ENCODE measurements around the gene COPS8.

Gene COPS8

DNA sequence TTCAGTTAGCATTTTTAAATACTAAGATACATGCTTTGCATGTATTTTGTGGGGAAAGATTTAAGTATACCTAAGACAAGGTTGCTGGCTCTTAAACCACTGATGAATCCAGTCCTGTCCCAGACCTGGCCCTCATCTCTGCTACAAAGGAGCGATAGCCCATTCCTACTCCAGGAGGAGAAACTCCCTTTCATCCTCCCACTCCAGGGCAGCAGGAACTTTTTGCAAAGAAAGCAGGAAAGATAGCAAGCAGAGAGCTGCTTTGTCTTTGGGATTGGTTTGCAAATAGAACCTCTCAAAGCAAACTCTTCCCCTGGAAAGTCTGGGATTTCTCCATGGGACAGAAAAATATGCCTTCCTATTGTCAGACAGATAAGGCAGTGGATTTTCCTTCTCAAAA is 43.6 kb upstream of the COPS8 start:
- TF ChIP-seq EZH2phosphoT487 (IDR thresholded peaks at IDR 0.05; ENCODE audit: borderline replicate concordance), result no peak
- TF ChIP-seq, protein P1, sequence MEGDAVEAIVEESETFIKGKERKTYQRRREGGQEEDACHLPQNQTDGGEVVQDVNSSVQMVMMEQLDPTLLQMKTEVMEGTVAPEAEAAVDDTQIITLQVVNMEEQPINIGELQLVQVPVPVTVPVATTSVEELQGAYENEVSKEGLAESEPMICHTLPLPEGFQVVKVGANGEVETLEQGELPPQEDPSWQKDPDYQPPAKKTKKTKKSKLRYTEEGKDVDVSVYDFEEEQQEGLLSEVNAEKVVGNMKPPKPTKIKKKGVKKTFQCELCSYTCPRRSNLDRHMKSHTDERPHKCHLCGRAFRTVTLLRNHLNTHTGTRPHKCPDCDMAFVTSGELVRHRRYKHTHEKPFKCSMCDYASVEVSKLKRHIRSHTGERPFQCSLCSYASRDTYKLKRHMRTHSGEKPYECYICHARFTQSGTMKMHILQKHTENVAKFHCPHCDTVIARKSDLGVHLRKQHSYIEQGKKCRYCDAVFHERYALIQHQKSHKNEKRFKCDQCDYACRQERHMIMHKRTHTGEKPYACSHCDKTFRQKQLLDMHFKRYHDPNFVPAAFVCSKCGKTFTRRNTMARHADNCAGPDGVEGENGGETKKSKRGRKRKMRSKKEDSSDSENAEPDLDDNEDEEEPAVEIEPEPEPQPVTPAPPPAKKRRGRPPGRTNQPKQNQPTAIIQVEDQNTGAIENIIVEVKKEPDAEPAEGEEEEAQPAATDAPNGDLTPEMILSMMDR (conservative IDR thresholded peaks at IDR 0.05; ENCODE audit: low read length), result no peak
- Histone ChIP-seq H3K4me2 (ENCODE audit: low read depth, low read length, poor library complexity, severe bottlenecking) (no peak overlapping the region), H3K9me2 (replicated peaks; ENCODE audit: low read depth, low read length) (no peaks in the 10 kb centered on the region)

DNA sequence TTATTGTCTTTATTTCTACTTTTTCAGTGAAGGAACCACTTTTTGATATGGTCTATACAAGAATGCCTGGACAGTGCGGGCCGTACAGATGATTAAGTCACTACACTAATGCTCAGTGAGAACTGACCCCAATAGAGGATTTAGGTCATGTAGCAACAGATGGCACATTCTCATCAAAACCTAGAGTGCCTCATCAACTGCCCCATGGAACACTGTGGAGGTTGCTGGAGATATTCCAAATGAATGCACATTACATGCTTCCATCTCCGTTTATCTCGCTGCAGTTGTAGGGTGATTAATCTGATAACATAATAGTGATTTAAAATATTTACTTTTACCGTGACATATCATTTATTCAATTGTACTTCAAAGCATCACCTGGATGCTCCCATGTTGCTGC is 41.8 kb upstream of the COPS8 start:
- H3K9me2 ChIP-seq (replicated peaks; ENCODE audit: low read depth, low read length), result no peaks in the 10 kb centered on the region
- no peak for TF ChIP-seq EZH2phosphoT487 (IDR thresholded peaks at IDR 0.05; ENCODE audit: borderline replicate concordance)
- TF ChIP-seq, protein P1 (conservative IDR thresholded peaks at IDR 0.05; ENCODE audit: low read length), result no peak
- no peak overlapping the region for H2AFZ ChIP-seq (ENCODE audit: low read length)
- H3K9me3 ChIP-seq (ENCODE audit: insufficient read depth, low read depth, low read length), result peaks cover 6% of the 10 kb centered on the region; the same call in 1 of the 2 replicates
- H4K20me1 ChIP-seq (ENCODE audit: insufficient read depth, low read length, poor library complexity, severe bottlenecking), result no peaks in the 10 kb centered on the region
- no peaks in the 10 kb centered on the region for H3K79me2 ChIP-seq (ENCODE audit: insufficient read depth, low read length)
- H3F3A ChIP-seq (ENCODE audit: low read depth), result no peaks in the 10 kb centered on the region
- H3K27me3 ChIP-seq (ENCODE audit: insufficient read depth, low read length, poor library complexity, severe bottlenecking), result no peaks in the 10 kb centered on the region
- no peak overlapping the region for H3K4me2 ChIP-seq (ENCODE audit: low read depth, low read length, poor library complexity, severe bottlenecking)
- H3K4me3 ChIP-seq (ENCODE audit: low read length, poor library complexity, severe bottlenecking), result no peak overlapping the region
- no peaks in the 10 kb centered on the region for H3K4me1 ChIP-seq (ENCODE audit: insufficient read depth, low read length, poor library complexity, severe bottlenecking)
- no peaks in the 10 kb centered on the region for H3K36me3 ChIP-seq (ENCODE audit: insufficient read depth, low read length)
- no peak overlapping the region for H3K9ac ChIP-seq (ENCODE audit: low read depth, low read length, poor library complexity, severe bottlenecking)

More for the DNA sequence above, 43.6 kb upstream of the COPS8 start:
- H3K4me3 ChIP-seq (ENCODE audit: low read length, poor library complexity, severe bottlenecking), result no peak overlapping the region
- no peaks in the 10 kb centered on the region for H3F3A ChIP-seq (ENCODE audit: low read depth)
- no peak overlapping the region for H2AFZ ChIP-seq (ENCODE audit: low read length)
- no peaks in the 10 kb centered on the region for H3K9me3 ChIP-seq (ENCODE audit: insufficient read depth, low read depth, low read length)
- no peaks in the 10 kb centered on the region for H4K20me1 ChIP-seq (ENCODE audit: insufficient read depth, low read length, poor library complexity, severe bottlenecking)
- H3K4me1 ChIP-seq (ENCODE audit: insufficient read depth, low read length, poor library complexity, severe bottlenecking), result no peaks in the 10 kb centered on the region
- no peaks in the 10 kb centered on the region for H3K36me3 ChIP-seq (ENCODE audit: insufficient read depth, low read length)
- H3K79me2 ChIP-seq (ENCODE audit: insufficient read depth, low read length), result no peaks in the 10 kb centered on the region
- no peak overlapping the region for H3K9ac ChIP-seq (ENCODE audit: low read depth, low read length, poor library complexity, severe bottlenecking)
- no peaks in the 10 kb centered on the region for H3K27me3 ChIP-seq (ENCODE audit: insufficient read depth, low read length, poor library complexity, severe bottlenecking)

DNA sequence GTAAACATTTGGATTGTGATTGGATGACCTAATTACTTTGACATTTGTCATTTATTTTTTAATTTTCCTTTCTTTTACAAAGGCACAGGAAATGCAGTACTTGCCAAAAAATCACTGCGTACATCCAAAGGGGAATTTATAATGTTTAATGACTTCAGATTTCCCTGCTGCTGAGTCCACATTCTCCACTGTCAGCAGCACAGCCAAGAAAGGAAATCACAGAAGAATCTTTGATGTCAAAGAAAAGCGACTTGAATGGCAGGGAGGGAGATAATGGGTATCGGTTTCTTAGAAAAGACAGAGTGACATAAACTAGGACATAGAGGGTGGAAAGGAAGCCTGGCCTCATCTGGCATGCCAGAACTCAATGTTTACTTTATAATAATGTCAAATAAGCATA is 41.4 kb upstream of the COPS8 start:
- no peaks in the 10 kb centered on the region for H4K20me1 ChIP-seq (ENCODE audit: insufficient read depth, low read length, poor library complexity, severe bottlenecking)
- H2AFZ ChIP-seq (ENCODE audit: low read length), result no peak overlapping the region
- no peak for TF ChIP-seq EZH2phosphoT487 (IDR thresholded peaks at IDR 0.05; ENCODE audit: borderline replicate concordance)
- TF ChIP-seq, protein P1 (conservative IDR thresholded peaks at IDR 0.05; ENCODE audit: low read length), result no peak
- H3K4me1 ChIP-seq (ENCODE audit: insufficient read depth, low read length, poor library complexity, severe bottlenecking), result no peaks in the 10 kb centered on the region
- H3K4me3 ChIP-seq (ENCODE audit: low read length, poor library complexity, severe bottlenecking), result no peak overlapping the region
- H3K9ac ChIP-seq (ENCODE audit: low read depth, low read length, poor library complexity, severe bottlenecking), result no peak overlapping the region
- no peaks in the 10 kb centered on the region for H3K36me3 ChIP-seq (ENCODE audit: insufficient read depth, low read length)
- H3K9me2 ChIP-seq (replicated peaks; ENCODE audit: low read depth, low read length), result no peaks in the 10 kb centered on the region
- no peak overlapping the region for H3K4me2 ChIP-seq (ENCODE audit: low read depth, low read length, poor library complexity, severe bottlenecking)
- no peaks in the 10 kb centered on the region for H3F3A ChIP-seq (ENCODE audit: low read depth)
- no peaks in the 10 kb centered on the region for H3K27me3 ChIP-seq (ENCODE audit: insufficient read depth, low read length, poor library complexity, severe bottlenecking)
- peaks cover 7% of the 10 kb centered on the region; the same call in 1 of the 2 replicates for H3K9me3 ChIP-seq (ENCODE audit: insufficient read depth, low read depth, low read length)
- H3K79me2 ChIP-seq (ENCODE audit: insufficient read depth, low read length), result no peaks in the 10 kb centered on the region

Measured in Loucy (cell line).